HG02571 (cell line): Measurements from ENCODE around the gene SMARCAL1.

Experiments
- ATAC-seq: cut with Tn5 transposase; IDR thresholded peaks from one replicate; pipeline ENCODE4 v1.9.1; 2021; ENCODE audit warnings: mild to moderate bottlenecking, moderate library complexity; ENCODE audit not compliant: unreplicated experiment

SMARCAL1 gene

GRCh38 chr2:216392945-216393840 lies 19.1 kb upstream of the SMARCAL1 start:
- ATAC-seq, result no peak

DNA sequence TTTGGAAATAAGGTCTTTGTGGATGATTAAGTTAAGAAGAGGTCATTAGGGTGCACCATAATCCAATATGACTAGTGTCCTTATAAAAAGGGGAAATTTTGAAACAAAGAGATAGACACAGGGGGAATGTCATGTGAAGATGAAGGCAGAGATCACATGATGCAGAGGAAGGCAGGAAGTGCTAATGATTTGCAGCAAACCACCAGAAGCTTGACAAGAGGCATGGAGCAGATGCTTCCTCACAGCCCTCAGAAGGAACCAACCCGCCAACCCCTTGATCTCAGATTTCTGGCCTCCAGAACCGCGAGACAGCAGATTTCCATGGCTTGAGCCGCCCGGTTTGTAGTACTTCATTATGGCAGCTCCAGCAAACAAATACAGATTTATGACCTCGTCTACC lies 17.4 kb upstream of the SMARCAL1 start:
- no peak for ATAC-seq

DNA sequence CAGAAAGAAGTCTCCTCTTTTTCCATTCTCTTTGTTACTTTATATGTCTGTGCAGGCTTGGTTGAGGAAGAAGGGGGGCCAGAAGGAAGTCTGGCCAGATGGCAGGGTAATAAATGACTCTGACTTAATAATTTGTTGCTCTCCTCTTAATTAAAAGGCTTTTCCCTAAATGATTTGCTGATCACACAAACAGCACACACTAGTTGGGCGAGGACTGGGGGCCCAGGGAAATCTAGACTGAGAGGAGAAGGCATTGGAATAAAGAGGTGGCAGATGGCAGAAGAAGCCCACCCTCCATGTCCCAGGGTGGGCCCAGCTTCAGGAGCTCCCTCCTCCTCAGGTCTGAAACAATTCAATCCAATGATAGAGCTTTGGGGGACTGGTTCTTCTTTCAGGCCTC lies 12.7 kb upstream of the SMARCAL1 start:
- ATAC-seq, result no peak

GRCh38 chr2:216402751-216403150 lies 9.5 kb upstream of the SMARCAL1 start:
- ATAC-seq, result no peak

- no peak for ATAC-seq
Observed at GRCh38 chr2:216404010-216404618, 8.2 kb upstream of the SMARCAL1 start.

GRCh38 chr2:216405588-216405987 lies 6.7 kb upstream of the SMARCAL1 start:
- no peak for ATAC-seq

GRCh38 chr2:216406826-216407225 lies 5.5 kb upstream of the SMARCAL1 start:
- ATAC-seq, result no peak

DNA sequence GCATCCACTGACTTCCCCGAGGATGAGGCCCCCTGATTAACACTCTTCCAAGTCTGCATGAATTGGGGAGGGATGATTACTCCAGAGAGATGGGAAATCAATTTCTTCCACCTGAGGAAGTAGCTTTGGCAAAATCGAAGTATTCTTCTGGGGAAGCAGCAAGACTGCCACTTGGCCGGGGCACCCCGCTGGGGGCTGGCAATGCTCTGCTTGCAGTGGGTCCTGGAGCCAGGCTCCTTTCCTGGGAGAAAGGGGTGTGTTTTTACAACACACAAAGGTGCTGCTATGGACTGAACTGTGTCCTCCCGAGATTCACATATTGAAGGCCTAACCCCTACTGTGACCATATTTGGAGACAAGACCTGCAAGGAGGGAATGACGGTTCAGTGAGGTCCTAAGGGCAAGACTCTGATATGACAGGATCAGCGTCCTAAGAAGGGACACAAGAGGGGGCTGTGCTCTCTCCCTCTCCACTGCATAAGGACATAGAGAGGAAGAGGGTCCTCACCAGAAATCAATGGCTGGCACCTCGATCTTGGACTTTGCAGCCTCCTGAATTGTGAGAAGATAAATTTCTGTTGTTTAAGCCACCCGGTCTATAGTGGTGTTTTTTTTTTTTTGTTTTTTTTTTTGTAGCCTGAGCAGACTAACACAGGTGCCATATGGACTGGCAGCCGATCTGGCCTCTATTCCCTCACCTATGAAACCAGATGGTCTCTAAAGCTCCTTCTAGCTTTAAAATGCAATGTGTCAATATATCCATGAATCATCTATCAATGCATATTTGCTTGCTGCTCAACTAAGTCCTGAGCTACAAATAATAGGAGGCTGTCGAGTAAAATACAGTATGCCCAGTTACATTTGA lies 3.6 kb upstream of the SMARCAL1 start:
- no peak for ATAC-seq

- no peak for ATAC-seq
Observed at GRCh38 chr2:216410550-216410949, 1.7 kb upstream of the SMARCAL1 start.

DNA sequence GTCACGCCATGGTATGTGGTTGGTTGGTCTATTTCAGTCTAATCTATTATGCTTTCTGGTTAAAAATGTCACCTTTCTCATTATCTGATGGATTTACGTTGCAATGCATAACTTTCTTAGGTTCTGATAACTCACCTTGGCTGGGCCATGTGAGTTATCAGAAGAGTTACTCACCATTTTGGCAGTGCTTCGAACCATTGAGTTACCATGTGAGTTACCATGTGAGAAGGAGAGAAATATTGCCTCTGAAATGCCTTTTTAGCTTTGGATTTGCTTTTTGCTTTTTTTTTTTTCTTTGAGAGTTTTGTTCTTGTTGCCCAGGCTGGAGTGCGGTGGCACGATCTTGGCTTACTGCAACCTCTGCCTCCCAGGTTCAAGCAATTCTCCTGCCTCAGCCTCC lies 1.6 kb downstream of the SMARCAL1 start:
- ATAC-seq, result no peak

DNA sequence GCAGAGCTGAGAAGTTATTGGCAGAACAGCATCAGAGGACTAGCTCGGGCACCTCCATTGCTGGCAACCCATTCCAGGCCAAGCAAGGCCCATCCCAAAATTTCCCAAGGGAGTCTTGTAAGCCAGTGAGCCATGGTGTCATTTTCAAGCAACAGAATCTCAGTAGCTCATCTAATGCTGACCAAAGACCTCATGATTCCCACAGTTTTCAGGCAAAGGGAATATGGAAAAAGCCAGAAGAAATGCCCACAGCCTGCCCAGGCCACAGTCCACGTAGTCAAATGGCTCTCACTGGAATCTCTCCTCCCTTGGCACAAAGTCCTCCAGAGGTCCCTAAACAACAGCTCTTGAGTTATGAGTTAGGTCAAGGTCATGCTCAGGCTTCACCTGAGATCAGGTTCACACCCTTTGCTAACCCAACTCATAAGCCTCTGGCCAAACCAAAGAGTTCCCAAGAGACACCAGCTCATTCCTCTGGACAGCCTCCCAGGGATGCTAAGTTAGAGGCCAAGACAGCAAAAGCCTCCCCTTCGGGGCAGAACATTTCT lies 2.6 kb downstream of the SMARCAL1 start:
- no peak for ATAC-seq

- no peak for ATAC-seq
Observed at GRCh38 chr2:216415541-216415940, 3.3 kb downstream of the SMARCAL1 start.

DNA sequence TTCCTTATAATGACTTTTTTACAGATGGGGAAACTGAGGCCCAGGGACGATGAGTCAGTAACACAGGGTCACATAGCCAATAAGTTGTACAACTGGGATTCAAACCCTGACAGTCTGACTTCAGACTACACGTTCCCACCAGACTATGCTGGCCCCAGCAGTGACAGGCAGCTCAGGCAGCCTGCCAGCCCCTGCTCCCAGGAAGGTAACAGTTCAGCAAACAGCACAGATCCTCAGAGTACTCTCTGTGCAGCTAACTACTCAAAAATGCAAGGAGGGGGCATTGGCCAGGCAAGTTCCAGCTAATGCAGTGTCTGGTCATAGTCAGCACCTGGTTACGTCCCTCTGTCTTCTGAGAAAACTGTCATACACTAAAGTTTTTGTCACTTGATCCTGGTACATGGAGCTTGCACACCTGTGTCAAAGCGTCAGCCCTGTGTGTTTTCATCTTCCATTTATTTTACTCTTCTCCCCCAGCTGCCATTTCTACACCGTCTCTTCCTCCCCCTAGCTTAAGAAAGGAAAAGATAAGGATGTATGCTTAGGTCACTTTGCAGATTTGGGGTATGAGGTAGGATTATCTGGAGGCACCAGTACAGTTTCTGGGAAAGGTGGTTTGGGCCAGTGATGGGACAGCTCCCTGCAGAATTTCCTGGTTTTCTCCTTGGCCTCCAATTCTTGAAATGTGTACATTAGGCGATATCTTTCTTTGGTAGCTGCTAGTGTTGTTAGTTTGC lies 4.5 kb downstream of the SMARCAL1 start:
- no peak for ATAC-seq

GRCh38 chr2:216418981-216419380 lies 6.7 kb downstream of the SMARCAL1 start:
- no peak for ATAC-seq

DNA sequence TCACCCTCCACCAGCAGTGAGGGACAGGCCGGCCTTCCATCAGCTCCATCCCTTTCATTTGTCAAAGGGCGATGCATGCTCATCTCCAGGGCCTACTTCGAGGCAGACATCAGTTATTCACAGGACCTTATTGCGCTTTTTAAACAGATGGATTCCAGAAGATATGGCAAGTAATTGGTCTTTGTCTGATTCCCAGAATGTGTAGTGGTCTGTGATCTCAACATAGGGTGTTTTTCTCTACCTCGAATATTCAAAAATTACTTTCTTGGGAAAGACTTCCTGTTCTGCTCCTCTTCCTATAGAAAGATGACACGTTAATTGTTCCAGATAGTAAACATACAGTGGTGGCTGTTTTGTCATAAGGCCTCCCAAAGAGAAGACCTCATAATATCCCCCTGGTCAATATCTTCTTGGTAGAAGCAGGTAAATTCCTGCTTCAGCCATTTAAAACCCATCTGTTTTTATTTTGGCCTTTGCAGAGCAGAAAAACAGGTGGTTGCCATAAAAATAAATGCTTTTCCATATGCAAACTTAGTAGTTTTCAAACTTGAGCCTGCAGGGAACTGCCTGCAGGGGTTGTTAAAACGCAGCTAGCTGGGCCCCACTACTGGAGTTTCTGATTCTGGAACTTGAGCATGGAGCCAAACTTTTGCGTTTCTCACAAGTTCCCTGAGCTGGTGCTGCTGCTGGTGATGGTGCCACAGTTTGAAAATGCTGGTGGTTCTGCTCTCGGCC lies 8.2 kb downstream of the SMARCAL1 start:
- ATAC-seq, result no peak

GRCh38 chr2:216423071-216423470 lies 10.8 kb downstream of the SMARCAL1 start:
- ATAC-seq, result no peak

GRCh38 chr2:216424274-216424673 lies 12.0 kb downstream of the SMARCAL1 start:
- ATAC-seq, result no peak

DNA sequence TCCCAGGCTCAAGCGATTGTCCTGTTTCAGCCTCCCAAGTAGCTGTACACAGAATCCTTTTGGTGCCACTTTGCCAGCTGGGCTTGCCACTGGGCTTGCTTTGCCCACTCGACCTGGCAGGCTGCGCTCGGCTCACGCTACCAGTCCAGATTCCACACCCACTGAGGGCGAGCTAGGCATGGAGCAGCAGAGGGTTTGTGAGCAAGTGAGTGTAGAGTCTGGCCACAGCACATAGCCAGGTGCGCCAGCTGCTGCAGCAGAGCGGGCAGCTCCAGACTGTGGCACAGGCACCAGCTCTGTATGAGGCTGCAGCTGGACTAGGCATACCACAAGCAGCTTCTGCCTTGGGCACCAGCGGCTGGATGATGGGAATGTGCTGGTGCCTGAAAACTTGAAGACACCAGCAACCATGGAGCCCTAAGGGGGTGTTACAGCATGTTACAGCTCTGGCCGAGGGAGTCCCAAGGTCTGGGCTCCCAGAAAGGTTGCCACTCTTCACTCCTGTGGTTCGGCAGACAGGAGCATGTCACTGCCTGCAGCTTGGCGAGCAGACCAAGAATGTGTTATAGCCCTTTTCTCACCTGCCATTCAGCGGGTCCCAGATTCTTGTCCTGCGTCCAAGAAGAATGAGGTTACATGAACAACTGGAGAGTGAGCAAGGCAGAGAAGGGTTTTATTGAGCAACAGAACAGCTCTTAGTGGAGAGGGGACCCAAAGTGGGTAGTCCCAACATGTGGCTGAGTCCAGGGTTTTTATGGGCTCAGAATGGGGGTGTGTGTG lies 12.9 kb downstream of the SMARCAL1 start:
- no peak for ATAC-seq

DNA sequence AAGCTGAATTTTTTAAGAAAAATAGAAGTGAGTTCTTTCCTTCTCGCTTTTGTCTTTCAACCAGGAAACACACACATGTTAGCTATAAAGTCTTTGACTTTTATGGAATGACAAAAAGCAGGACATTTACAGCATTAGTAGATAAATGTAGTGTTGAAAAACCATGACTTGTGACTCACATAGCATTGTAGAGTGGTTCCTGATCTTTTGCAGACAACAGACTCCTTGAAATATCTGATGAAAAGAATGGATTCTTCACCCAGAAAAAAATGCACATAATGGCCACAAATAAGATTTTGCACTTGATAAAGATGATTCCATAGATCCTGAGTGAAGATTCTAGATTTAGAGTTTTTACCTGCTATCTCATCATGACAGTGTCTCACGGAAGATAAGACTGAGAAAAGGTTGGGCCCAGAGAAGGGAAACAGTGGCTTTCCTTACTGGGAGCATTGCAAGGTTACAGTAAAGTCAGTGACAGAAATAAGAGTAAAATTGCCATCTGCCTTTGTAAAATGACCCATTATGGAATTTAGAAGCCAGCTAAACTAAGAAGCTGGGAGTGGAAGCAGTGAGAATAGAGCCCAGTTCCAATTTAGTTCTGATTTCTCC lies 14.0 kb downstream of the SMARCAL1 start:
- ATAC-seq, result no peak
